Skin epidermis (tissue), 12 donors: ENCODE data around the gene ARHGEF12.

Source experiments
- H3K27ac ChIP-seq, 21 experiments: fragments of 200-600 bp; sonication (generic) in 11 of 21; one replicate each; pipeline ENCODE4 v1.5.0; 2020; ENCODE audit warnings: mild to moderate bottlenecking in 3 of 21, inconsistent platforms in 2 of 21, moderate library complexity in 2 of 21
- H3K4me3 ChIP-seq, 7 experiments: fragments of 200-600 bp; sonication (generic) in 2 of 7; one replicate each; pipeline ENCODE4 v1.5.0; 2020; ENCODE audit warnings: inconsistent platforms in 2 of 7, mild to moderate bottlenecking in 2 of 7, moderate library complexity in 1 of 7

Gene ARHGEF12

DNA sequence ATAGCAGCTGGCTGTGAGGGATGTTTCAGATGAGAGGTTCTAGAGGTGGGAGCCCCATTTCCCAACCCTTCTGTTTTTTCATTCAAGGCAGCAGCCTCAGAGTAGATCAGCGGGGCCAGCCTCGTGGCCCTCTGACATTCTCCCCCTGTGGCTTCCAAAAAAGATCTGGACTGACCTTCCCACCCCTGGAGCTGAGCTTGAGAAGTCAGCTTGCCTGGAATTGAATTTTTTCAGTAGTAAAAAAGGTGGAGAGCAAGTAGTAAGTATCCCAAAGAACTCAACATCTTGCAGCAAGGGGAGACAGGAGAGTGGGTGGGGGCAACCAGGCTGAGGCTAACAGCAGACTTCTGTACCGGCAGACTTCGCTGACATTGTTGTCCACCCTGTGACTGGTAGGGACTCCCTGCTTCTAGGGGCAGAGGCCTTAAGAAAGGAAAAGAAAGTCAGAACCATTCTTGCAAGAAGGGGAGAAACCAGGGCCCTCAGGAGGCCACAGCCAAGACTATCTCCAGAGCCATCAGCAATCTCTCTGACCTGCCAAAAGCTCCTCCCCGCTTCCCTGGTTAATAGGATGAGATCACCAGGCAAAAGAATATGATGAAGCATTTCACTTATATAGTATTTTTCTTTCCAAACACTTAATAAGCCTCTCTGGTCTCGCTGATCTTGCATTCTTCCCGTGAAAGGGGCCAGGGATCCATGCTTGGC is 173.3 kb downstream of the ARHGEF12 start:
- Histone ChIP-seq H3K4me3 (no peak overlapping the region), H3K27ac (no peak overlapping the region)

DNA sequence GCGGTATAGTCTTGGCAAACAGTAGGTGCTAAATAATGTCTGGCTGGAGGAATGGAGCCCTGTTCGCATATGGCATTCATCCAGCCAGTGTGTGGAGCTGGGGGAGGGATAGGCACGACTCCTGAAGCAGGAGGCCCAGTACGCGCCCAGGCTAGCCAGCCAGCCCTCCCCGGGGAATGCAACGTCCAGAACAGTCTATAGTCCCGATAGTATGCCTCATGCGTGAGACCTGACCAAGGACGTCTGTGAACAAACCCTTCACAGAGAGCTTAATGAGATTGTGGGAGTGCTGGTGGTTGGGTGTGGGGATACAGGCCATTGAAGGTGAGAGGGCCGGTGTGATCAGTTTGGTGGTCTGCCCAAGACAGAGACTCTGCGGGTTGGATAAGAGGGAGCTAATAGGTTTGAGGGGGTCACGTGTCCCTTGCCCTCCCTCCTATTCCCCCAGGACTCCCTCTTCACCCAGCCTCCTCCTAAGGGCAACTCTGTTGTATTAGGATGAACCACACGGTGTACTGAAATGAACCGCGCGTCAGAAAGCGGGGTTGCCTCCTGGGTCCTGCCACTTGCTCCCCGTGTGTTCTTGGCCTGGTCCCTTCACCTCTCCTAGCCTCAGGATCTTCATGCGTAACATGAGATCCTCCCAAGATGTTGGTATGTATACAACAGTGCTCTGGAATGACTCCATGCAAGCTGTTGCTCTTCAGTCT is 174.3 kb downstream of the ARHGEF12 start:
- Histone ChIP-seq H3K27ac (no peak overlapping the region), H3K4me3 (peak overlapping the region in 1 of 7 experiments; percentile 41)

DNA sequence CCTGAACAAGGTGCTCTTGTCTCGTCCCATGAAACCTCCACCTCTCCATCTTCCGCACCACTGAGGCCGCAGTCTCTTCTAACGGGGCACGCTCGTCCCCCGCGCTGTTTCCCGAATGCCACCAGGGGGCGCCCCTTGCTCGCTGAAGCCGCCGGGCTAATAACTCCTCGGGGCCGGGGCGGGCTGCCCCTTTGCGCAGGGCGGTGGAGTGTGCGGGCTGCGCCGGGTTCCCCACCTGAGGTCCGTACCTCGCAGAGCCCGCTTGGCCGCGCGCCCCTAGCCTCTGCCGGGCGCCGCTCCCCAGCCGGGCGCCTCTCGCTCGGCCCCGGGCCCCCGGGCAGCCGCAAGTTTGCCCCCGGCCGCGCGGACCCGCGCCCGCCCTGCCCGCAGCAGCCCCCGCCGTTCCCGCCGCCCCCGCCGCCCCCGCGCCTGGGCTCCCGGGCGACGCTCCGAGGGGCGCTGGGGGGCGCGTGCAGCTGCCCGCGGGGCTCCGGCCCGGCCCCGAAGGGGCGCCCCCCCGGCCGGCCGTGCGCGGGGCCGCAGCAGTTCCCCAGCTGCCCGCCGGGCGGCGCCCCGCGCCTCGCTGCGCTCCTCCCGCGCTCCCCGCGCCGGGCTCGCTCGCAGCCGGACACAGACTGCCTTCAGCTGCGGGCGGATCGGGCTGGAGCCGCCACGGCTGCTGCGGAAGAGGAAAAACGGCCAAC is 175.1 kb downstream of the ARHGEF12 start, which contains the start of gene GRIK4:
TSS of gene GRIK4 (plus strand) at position 633 of the 704 bp plus-strand sequence. CDS start 148,571 bp downstream, outside the sequence.
- peak within 1 kb of the TSS in 4 of 7 experiments; percentile 12 to 41 (median 26) for H3K4me3 ChIP-seq
- H3K27ac ChIP-seq, result no peak within 1 kb of the TSS

DNA sequence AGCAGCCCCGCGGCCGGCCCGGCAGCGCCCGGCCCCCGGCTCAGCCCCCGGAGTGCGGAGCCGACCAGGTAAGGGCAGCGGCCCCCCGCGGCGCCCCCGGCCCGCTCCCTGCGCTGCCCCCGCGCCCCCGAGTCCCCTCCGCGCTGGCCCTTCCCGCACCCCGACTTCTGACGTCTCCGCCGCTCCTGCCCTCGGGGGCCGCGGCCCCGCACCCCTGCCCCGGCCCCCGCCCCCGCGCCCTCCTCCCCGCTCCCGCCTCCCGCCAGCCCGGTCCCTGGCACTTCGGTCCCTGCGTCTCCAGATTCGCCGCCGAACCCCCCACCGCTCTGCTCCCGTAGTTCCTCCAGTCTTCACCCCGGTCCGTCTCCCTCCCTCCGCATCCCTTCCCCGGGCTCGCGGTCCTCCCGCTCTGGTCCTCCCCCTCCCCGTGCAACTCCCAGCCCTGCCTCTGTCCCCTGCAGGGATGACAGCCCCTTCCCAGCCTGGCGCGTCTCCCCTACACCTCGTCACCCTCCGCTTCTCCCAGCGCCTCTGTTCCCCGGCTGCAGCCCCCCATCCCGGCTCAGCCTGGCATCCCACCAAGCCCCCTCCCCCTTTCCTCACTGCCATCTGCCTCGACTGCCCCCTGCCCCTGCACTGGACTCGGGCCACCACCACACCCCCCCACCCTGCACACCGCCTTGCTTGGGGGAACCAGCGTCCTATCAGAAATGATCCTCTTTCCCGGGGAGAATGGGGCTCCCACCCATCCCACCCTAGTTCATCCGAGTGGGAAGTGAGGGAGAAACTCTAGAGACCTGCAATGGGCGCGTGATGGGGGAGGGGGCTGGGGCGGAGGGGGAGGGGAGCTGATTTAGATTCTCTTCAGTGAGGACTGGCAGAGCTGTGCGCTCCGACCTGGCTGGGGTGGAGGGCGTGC is 175.9 kb downstream of the ARHGEF12 start:
- no peak overlapping the region for H3K27ac ChIP-seq
- peak overlapping the region in 1 of 7 experiments; percentile 41 for H3K4me3 ChIP-seq

DNA sequence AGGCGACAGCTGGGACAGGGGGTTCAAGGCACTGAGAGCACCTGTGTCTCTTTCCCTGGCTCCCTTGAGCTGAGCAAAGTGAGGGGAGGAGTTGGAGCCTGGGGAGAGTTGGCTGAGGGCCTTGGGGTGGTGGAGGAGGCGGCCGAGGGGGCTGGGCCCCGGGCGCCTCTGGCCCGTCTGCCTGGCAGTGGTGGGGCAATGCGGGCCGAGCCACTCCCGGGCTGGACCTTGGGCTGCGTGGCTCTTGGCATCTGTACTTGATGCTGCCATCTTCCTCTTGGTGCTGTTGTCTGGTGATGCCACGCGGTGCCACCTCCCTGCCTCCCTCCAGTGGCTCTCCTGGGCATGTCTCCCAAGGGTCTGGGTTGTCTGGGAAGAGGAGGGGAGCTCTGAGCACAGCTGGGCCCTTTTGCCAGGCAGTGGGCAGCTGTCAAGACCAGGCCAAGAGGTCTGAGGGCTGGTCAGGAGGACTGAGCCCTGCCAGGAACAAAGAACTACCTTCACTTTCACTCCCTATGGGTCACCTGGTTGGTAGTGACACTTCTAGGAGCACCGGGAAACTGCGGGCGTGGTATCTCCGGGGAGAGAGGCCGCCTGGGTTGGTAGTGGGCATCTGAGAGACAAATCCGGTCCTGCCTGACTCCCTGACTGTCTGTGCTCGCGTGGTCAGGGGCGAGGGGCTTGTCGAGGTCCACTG is 176.7 kb downstream of the ARHGEF12 start:
- H3K27ac ChIP-seq, result no peak overlapping the region
- no peak overlapping the region for H3K4me3 ChIP-seq

DNA sequence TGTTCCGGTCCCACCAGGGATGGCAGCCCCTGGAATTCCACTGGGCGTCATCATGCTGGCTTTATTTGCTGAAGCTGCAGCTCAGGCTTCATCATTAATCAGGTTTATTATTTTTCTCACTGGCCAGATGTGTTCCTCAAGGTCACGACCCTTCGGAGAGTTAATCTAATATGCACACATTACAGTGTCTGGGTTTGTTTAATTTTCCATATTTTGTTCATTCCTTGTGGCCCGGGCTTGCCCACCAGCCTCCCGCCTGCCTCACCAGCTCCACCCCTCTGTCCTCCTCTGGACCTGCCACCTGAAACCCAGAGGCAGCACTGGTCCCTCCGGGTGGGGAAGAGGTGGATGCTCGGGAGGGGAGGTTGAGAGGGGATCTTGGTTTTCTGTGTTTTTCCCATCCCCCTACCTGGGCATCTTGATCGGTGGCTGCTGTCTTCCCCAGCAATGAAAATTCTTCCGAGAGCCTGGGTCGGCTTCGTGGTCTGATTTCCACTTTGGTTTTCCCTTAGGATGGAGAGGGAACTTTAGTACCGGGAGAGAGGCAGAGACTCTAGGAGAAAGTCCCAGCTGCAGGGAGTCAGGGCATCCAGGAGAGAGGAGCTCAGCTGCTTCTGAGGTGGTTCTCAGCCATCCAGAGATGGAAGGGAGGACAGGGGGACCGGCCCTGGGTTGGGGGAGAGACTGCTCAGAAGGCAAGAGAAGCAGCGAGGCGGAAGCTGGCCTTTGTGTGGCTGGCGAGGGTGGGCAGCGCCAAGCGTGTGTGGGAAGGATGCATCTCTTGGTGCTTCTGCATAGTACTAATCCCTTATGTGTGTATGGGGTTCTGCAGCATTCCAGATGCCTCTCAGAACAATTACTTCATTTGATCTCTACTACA is 177.5 kb downstream of the ARHGEF12 start:
- no peak overlapping the region for H3K4me3 ChIP-seq
- no peak overlapping the region for H3K27ac ChIP-seq

DNA sequence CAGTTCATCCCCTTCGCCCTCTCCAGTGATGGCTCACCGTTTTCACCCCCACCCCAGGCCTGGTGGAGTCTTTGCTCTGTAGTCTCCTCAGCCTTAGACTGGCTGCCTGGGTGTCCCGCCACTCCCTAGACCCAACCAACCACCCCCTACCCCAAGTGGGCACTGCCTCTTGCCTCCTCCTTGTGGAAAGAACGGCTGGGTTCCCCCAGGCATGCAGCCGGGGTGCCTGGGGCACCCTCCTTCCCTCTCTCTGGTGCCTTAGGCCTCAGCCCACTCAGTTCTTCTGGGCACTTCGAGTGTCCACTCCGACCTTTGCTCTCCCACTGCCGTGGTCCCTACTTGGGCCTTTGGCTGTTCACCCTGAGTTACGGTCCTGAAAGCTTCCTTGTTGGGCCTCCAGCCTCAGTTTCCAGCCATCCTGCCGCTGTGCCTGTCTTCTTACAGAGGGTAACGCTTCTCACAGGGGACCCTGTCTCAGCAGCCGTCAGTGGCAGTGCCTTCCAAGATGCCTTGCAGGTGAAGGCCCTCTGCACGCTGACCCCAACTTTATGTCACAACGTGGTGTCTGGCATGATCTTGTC is 178.4 kb downstream of the ARHGEF12 start:
- Histone ChIP-seq H3K27ac (no peak overlapping the region), H3K4me3 (no peak overlapping the region)

DNA sequence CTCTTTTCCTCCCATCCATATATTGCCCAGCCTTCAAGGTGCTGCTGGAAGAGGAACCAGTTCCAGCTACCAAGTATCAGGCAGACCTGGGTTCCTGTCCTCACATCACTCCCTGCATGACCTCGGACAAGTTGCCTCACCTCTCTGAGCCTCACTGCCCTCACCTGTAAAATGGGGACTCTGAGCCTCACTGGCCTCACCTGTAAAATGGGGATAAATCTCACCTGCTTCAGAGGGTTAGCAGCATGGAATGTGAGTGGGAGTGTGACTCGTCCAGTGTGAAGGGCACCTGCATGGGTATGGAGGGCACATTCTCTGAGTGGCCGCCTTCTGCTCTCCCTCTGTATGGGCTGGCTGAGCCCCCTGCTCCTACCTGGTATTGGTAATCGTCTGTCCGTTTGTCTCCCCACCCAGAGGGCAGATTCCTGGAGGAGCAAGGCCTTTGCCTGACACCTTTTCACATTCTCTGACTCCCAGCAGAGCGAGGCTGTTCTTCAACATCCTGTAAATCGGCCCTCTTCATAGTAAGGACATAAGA is 179.0 kb downstream of the ARHGEF12 start:
- Histone ChIP-seq H3K4me3 (no peak overlapping the region), H3K27ac (no peak overlapping the region)

DNA sequence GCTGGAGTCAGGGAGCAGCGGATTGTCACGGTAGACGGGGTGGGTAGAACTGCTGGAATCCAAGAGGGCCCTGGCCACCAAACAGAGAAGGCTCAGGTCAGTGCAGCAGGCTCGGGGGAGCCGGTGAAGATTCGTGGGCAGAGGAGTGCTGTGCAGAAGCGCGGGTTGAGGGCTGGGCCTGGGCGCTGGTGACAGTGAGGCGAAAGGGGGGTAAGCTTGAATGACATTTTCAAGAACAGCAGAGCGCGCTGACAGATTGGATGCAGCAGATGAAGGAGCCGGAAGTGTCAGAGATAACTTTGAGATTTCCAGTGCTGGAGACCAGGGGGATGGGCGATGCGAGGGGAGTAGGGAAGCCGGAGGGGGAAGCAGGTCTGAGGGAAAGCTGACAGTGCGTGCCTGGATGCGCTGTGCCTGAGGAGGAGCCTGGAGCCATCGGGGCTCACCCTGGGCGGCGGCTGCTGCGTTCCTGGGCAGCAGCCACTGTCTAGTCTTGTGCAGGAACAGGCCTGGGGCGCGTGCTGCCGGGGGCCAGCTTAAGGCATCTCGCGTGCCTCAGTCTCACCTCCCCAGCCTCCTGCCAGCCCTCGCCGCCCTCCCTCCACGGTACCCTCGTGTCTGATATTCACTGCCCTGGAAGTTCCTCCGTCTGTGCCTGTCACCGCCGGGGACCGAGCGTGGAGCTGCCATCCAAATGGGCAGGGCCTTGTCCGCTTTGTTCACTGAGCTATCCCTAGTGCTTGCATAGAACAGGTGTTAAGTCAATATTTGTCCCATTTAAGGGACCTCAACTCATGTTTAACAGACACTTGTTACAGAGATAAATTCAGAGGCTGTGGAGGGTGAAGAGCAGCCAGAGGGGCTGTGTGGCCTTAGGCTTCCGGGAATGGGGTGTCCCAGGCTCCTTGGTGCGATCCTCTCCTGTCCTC is 180.5 kb downstream of the ARHGEF12 start:
- H3K27ac ChIP-seq, result no peak overlapping the region
- H3K4me3 ChIP-seq, result no peak overlapping the region

DNA sequence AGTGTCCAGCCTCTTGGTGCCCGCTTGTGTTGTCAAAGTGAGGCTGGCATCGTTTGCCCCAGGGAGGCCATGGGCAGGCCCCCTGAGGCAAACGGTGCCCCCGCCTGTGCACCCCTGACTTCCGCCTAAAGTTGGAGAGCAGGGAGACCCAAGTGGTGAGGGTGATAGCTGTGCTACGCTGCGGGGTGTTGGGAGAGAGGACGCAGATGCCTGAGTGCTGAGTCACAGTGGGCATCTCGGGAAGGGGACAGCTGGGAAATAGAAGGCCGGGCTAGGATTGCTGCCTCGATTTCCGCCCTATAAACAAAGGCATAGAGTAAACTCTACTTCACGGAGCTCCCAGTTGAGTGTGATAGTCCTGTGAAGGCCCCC is 181.2 kb downstream of the ARHGEF12 start:
- no peak overlapping the region for H3K4me3 ChIP-seq
- H3K27ac ChIP-seq, result no peak overlapping the region

DNA sequence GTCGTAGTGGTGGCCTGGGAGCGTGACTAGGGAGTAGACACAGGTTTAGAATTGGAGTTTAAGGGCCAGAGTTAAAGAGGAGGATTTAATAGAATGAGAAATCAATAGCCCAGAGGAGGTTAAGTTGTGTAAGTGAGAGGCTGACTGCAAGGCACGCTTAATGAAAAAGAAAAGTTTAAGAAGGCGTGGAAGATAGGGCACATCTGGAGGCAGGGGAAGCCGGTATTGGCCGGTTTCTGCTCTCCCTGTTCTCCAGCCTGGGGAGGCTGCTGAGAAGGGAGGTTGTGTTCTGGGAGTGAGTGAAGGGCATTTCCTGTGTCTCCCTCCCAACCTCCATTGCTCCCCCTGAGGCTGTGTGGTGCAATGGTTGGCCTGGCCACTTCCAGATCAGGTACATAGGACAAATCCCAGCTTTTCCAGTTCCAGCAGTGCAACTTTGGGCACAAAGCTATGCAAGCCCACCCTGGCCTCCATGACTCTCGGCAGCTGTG is 181.6 kb downstream of the ARHGEF12 start:
- no peak overlapping the region for H3K27ac ChIP-seq
- H3K4me3 ChIP-seq, result no peak overlapping the region

DNA sequence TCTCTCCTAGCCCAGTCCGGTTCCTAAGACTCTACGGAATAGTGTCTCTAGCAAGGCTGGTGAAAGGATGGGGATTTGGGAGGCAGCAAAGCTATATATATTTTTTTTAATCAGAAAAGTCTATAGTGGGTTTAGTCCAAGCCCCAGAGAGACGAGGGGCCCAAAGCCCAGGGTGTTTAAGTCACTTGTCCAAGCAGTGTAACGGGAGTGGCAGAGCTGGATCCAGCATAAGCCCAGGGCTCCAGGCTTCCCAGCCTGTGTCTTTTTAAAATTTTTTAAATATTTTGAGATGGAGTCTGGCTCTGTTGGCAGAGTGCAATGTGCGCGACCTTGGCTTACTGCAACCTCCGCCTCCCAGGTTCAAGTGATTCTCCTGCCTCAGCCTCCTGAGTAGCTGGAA is 182.1 kb downstream of the ARHGEF12 start:
- H3K27ac ChIP-seq, result no peak overlapping the region
- H3K4me3 ChIP-seq, result no peak overlapping the region

DNA sequence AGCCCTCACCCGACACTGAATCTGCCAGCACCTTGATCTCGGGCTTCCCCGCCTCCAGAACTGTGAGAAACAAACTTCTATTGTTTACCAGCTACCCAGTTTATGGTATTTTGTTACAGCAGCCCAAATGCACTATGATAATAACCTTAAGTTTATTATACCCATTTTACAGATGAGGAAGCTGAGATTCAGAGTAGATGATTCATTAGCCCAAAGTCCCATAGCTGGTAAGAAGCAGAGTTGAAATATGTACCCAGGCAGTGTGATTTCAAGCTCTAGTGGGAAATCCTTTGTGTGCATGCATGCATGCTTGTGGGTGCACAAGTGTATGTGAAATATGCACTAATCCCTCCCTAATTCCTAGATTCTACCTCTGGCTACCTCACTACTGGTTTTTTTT is 183.3 kb downstream of the ARHGEF12 start:
- Histone ChIP-seq H3K4me3 (no peak overlapping the region), H3K27ac (no peak overlapping the region)

DNA sequence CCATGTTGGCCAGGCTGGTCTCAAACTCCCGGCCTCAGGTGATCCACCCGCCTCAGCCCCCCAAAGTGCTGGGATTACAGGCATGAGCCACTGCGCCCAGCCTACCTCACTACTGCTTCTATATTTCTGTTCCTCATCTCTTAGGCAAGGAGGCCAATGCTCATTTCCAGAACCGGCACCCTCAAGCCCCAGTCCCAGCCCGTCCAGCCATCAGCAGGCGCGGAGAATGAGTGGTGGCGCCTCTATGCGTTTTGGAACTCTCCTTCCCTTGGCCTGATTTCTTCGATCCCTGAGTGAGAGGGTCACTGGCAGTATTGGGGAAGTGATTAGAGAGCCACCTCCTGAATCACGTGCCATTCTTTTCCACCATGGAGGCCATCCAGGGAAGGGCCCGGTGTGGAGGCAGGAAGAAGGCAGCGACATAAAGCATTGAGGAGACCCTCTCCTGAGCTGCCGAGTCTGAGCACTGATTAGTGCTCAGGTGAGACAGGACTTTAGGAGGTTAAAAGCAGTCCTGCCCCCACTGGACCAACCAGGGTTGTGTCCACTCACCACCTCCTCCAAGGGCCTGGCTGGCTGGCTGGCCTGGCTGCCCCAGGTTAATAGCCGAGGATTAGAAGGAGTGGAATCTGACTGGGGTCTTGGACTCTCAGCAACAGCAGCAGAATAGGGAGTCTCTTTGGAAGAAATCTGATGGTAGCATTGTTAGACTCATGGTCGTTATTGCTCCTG is 184.0 kb downstream of the ARHGEF12 start:
- no peak overlapping the region for H3K4me3 ChIP-seq
- no peak overlapping the region for H3K27ac ChIP-seq

DNA sequence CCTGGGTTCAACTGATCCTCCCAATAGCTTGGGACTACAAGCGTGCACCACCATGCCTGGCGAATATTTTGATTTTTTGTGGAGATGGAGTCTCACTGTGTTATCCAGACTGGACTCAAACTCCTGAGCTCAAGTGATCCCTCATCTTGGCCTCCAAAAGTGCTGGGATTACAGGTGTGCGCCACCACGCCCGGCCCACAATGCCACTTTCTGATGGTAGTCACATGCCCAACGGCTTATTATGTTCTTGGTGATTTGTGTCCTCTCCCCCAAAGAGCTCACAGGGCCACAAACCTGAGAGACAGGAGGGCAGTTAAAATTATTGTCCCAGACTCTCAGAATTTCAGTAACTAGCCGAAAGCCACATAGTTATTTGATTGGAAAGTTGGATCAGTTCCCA is 185.0 kb downstream of the ARHGEF12 start:
- H3K27ac ChIP-seq, result no peak overlapping the region
- H3K4me3 ChIP-seq, result no peak overlapping the region

DNA sequence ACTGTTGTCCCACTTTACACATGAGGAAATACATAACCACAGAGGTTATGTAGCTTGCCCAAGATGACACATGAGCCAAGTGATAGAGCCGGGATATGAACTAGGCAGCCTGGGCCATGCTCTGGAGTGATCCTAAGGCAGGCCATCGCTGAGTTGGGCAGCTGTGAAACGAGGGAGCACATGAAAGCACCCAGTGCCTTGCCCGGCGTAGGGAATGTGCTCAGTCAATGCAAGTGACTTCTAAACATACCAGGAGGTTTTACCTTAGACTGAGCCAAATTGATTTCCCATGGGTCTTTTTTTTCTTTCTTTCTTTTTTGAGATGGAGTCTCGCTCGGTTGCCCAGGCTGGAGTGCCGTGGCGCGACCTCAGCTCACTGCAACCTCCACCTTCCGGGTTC is 185.8 kb downstream of the ARHGEF12 start:
- H3K27ac ChIP-seq, result no peak overlapping the region
- no peak overlapping the region for H3K4me3 ChIP-seq
